HEK293 (cell line): ENCODE data around the gene THSD4.

ENCODE experiments used
- HOXD13 ChIP-seq: sonication (generic); formaldehyde crosslinking; IDR thresholded peaks from 2 replicates; pipeline ENCODE4 v1.8.0; 2022; ENCODE audit warnings: missing genetic modification reagents, borderline replicate concordance
- TCF7L2 ChIP-seq: IDR thresholded peaks from 2 replicates; pipeline ENCODE4 v1.6.1; 2011; ENCODE audit warnings: low read depth, mild to moderate bottlenecking, inconsistent platforms, low read length, moderate library complexity, borderline replicate concordance
- ZNF501 ChIP-seq: fragments of 450-650 bp; formaldehyde crosslinking; IDR thresholded peaks from 2 replicates; pipeline ENCODE4 v1.5.1; 2016; ENCODE audit warnings: missing biosample characterization, missing genetic modification characterization
- ZNF558 ChIP-seq: fragments of 450-650 bp; formaldehyde crosslinking; IDR thresholded peaks from 2 replicates; pipeline ENCODE4 v1.5.1; 2016; ENCODE audit warnings: missing biosample characterization, missing genetic modification characterization
- ZNF610 ChIP-seq: fragments of 450-650 bp; formaldehyde crosslinking; IDR thresholded peaks from 2 replicates; pipeline ENCODE4 v1.5.1; 2016; ENCODE audit warnings: missing biosample characterization, missing genetic modification characterization, borderline replicate concordance
- ZNF658 ChIP-seq: fragments of 450-650 bp; formaldehyde crosslinking; IDR thresholded peaks from 2 replicates; pipeline ENCODE4; 2016; ENCODE audit warnings: missing biosample characterization, missing genetic modification characterization
- ZNF677 ChIP-seq: fragments of 450-650 bp; IDR thresholded peaks from 2 replicates; pipeline ENCODE4 v1.5.0; 2018; ENCODE audit warnings: missing biosample characterization, mild to moderate bottlenecking, missing genetic modification characterization, moderate library complexity
- ZNF776 ChIP-seq: fragments of 450-650 bp; formaldehyde crosslinking; IDR thresholded peaks from 2 replicates; pipeline ENCODE4 v1.5.0; 2017; ENCODE audit warnings: missing biosample characterization, missing genetic modification characterization, borderline replicate concordance
- ZNF777 ChIP-seq: fragments of 450-650 bp; formaldehyde crosslinking; IDR thresholded peaks from 2 replicates; pipeline ENCODE4 v1.5.1; 2017; ENCODE audit warnings: missing biosample characterization, missing genetic modification characterization, borderline replicate concordance
- ZNF830 ChIP-seq: fragments of 450-650 bp; IDR thresholded peaks from 2 replicates; pipeline ENCODE4 v1.5.0; 2018; ENCODE audit warnings: missing biosample characterization, missing genetic modification characterization, low read depth, mild to moderate bottlenecking, moderate library complexity
- TF ChIP-seq, protein P1 (sequence below): fragments of 450-650 bp; formaldehyde crosslinking; IDR thresholded peaks from 2 replicates; pipeline ENCODE4 v1.5.1; 2016; ENCODE audit warnings: missing biosample characterization, missing genetic modification characterization
- TF ChIP-seq, protein P2 (sequence below): fragments of 450-650 bp; formaldehyde crosslinking; IDR thresholded peaks from 2 replicates; pipeline ENCODE4 v1.5.1; 2016; ENCODE audit warnings: missing biosample characterization, missing genetic modification characterization
- TF ChIP-seq, protein P3 (sequence below): fragments of 450-650 bp; formaldehyde crosslinking; IDR thresholded peaks from 2 replicates; pipeline ENCODE4 v1.5.1; 2016; ENCODE audit warnings: missing biosample characterization, missing genetic modification characterization
- TF ChIP-seq, protein P4 (sequence below): fragments of 450-650 bp; formaldehyde crosslinking; IDR thresholded peaks from 2 replicates; pipeline ENCODE4 v1.5.1; 2016; ENCODE audit warnings: missing biosample characterization, missing genetic modification characterization

DNA sequence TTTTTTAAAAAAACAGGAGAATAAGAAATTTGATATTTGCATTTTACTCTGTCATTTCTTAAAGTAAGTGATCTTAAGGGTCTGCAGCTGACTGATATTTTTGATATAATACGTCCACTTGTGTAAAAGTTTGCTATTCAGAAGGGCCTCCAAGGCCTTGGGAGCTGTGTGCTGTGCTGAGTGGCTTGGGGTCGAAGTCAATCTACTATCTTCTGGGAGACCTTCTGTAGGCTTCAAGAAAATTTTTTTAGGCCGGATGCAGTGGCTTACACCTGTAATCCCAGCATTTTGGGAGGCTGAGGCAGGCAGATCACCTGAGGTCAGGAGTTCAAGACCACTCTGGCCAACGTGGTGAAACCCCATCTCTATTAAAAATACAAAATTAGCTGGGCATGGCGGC lies 26.3 kb downstream of the THSD4 start:
- TF ChIP-seq TCF7L2 = no peak
- TF ChIP-seq, protein P1, sequence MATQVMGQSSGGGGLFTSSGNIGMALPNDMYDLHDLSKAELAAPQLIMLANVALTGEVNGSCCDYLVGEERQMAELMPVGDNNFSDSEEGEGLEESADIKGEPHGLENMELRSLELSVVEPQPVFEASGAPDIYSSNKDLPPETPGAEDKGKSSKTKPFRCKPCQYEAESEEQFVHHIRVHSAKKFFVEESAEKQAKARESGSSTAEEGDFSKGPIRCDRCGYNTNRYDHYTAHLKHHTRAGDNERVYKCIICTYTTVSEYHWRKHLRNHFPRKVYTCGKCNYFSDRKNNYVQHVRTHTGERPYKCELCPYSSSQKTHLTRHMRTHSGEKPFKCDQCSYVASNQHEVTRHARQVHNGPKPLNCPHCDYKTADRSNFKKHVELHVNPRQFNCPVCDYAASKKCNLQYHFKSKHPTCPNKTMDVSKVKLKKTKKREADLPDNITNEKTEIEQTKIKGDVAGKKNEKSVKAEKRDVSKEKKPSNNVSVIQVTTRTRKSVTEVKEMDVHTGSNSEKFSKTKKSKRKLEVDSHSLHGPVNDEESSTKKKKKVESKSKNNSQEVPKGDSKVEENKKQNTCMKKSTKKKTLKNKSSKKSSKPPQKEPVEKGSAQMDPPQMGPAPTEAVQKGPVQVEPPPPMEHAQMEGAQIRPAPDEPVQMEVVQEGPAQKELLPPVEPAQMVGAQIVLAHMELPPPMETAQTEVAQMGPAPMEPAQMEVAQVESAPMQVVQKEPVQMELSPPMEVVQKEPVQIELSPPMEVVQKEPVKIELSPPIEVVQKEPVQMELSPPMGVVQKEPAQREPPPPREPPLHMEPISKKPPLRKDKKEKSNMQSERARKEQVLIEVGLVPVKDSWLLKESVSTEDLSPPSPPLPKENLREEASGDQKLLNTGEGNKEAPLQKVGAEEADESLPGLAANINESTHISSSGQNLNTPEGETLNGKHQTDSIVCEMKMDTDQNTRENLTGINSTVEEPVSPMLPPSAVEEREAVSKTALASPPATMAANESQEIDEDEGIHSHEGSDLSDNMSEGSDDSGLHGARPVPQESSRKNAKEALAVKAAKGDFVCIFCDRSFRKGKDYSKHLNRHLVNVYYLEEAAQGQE (tag by site-specific recombination) = no peak
- TF ChIP-seq ZNF501 (tag by site-specific recombination) = no peak
- TF ChIP-seq, protein P2, sequence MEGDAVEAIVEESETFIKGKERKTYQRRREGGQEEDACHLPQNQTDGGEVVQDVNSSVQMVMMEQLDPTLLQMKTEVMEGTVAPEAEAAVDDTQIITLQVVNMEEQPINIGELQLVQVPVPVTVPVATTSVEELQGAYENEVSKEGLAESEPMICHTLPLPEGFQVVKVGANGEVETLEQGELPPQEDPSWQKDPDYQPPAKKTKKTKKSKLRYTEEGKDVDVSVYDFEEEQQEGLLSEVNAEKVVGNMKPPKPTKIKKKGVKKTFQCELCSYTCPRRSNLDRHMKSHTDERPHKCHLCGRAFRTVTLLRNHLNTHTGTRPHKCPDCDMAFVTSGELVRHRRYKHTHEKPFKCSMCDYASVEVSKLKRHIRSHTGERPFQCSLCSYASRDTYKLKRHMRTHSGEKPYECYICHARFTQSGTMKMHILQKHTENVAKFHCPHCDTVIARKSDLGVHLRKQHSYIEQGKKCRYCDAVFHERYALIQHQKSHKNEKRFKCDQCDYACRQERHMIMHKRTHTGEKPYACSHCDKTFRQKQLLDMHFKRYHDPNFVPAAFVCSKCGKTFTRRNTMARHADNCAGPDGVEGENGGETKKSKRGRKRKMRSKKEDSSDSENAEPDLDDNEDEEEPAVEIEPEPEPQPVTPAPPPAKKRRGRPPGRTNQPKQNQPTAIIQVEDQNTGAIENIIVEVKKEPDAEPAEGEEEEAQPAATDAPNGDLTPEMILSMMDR = no peak
- TF ChIP-seq ZNF610 (tag by site-specific recombination) = no peak
- no peak for TF ChIP-seq ZNF830
- no peak for TF ChIP-seq HOXD13
- TF ChIP-seq ZNF658 (tag by site-specific recombination) = no peak
- TF ChIP-seq, protein P3, sequence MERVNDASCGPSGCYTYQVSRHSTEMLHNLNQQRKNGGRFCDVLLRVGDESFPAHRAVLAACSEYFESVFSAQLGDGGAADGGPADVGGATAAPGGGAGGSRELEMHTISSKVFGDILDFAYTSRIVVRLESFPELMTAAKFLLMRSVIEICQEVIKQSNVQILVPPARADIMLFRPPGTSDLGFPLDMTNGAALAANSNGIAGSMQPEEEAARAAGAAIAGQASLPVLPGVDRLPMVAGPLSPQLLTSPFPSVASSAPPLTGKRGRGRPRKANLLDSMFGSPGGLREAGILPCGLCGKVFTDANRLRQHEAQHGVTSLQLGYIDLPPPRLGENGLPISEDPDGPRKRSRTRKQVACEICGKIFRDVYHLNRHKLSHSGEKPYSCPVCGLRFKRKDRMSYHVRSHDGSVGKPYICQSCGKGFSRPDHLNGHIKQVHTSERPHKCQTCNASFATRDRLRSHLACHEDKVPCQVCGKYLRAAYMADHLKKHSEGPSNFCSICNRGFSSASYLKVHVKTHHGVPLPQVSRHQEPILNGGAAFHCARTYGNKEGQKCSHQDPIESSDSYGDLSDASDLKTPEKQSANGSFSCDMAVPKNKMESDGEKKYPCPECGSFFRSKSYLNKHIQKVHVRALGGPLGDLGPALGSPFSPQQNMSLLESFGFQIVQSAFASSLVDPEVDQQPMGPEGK (tag by site-specific recombination) = no peak
- TF ChIP-seq, protein P4, sequence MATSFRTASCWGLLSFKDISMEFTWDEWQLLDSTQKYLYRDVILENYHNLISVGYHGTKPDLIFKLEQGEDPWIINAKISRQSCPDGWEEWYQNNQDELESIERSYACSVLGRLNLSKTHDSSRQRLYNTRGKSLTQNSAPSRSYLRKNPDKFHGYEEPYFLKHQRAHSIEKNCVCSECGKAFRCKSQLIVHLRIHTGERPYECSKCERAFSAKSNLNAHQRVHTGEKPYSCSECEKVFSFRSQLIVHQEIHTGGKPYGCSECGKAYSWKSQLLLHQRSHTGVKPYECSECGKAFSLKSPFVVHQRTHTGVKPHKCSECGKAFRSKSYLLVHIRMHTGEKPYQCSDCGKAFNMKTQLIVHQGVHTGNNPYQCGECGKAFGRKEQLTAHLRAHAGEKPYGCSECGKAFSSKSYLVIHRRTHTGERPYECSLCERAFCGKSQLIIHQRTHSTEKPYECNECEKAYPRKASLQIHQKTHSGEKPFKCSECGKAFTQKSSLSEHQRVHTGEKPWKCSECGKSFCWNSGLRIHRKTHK (tag by site-specific recombination) = no peak
- no peak for TF ChIP-seq ZNF558 (tag by site-specific recombination)
- no peak for TF ChIP-seq ZNF777 (tag by site-specific recombination)
- no peak for TF ChIP-seq ZNF776
- TF ChIP-seq ZNF677 = no peak
